ENCODE data around the gene YPEL1. TPM values are rescaled to one million over a fixed set of nuclear protein-coding genes. Genes with fewer than 3 reads are reported as not detected.
A peak's percentile ranks its signal among the peaks of the same experiment; 100 is the strongest.

YPEL1 gene
- total RNA-seq, 4 donors from 2014 or later = 1.5 to 5.1 (median 2.4) TPM

DNA sequence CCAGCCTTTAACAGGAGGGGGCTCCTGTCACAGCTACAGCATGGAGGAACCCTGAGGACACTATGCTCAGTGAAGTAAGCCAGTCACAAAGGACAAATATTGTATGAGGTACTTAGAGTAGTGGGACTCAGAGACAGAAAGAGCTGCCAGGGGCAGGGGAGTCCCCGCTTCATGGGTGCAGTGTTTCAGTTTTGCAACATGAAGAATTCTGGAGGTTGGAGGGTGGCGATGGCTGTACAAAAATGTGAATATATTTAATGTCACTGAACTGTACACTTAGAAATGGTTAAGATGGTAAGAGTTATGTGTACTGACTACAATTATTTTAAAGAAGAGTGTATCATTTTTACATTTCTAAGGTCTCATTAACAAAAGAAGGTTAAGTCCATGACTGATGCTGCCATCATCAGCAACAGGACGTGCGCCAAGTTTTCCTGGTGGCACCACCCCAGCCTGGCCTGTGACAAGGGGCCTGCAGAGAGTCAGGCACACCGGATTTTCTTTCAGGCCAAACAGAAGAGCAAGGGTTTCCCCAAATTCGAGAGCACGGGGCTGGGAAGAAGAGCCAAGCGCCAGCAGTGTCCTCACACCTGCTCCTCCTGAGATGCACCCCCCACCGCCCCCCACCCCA, 22.1 kb downstream of the YPEL1 start:
- no peak overlapping the region for H3K27ac ChIP-seq
- H3K4me1 ChIP-seq = peaks cover 12% of the 10 kb centered on the region
- DNase-seq (ENCODE audit: low spot score in 2 of 2) = no peak
- no peaks in the 10 kb centered on the region for H3K27me3 ChIP-seq
- no peaks in the 10 kb centered on the region for H3K36me3 ChIP-seq
- peak overlapping the region; percentile 25 for H3K4me3 ChIP-seq
- no peak for TF ChIP-seq POLR2A (IDR thresholded peaks at IDR 0.05)
- TF ChIP-seq POLR2AphosphoS5 (IDR thresholded peaks at IDR 0.05) = no peak
- TF ChIP-seq, protein P1, sequence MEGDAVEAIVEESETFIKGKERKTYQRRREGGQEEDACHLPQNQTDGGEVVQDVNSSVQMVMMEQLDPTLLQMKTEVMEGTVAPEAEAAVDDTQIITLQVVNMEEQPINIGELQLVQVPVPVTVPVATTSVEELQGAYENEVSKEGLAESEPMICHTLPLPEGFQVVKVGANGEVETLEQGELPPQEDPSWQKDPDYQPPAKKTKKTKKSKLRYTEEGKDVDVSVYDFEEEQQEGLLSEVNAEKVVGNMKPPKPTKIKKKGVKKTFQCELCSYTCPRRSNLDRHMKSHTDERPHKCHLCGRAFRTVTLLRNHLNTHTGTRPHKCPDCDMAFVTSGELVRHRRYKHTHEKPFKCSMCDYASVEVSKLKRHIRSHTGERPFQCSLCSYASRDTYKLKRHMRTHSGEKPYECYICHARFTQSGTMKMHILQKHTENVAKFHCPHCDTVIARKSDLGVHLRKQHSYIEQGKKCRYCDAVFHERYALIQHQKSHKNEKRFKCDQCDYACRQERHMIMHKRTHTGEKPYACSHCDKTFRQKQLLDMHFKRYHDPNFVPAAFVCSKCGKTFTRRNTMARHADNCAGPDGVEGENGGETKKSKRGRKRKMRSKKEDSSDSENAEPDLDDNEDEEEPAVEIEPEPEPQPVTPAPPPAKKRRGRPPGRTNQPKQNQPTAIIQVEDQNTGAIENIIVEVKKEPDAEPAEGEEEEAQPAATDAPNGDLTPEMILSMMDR (IDR thresholded peaks at IDR 0.05) = no peak
- TF ChIP-seq EP300 (IDR thresholded peaks at IDR 0.05) = no peak
- WGBS = 62% methylated on average over 9 of the region's 9 CpGs
- H3K9me3 ChIP-seq = no peaks in the 10 kb centered on the region

DNA sequence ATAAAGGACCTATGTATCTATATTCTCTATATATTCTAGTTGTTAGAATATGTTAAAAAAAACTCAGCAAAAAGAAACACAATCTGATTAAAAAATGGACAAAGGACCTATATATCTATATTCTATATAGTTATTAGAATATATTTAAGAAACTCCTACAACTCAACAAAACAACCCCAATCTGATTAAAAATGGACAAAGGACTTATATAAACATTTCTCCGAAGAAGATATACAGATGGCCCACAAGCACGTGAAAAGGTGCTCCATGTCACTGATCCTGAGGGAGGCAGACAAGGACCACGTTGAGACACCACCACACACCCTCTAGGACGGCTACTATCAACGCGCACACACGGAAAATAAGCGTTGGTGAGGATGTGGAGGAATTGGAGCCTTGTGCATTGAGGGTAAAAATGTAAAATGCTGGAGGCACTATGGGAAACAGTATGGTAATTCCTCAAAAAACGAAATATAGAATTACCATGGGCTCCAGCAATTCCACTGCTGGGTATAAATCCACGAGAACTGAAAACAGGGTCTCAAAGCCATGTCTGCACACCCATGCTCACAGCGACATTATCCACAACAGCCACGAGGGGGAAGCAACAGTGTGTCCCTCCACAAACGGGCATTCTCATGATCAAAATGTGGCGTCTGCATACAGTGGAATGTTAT, 22.7 kb downstream of the YPEL1 start:
- peak in 1 of 2 donors; percentile 85 for DNase-seq (ENCODE audit: low spot score in 2 of 2)
- H3K9me3 ChIP-seq = no peaks in the 10 kb centered on the region
- H3K27me3 ChIP-seq = no peaks in the 10 kb centered on the region
- peak overlapping the region; percentile 25 for H3K4me3 ChIP-seq
- no peaks in the 10 kb centered on the region for H3K36me3 ChIP-seq
- H3K27ac ChIP-seq = no peak overlapping the region
- no peak for TF ChIP-seq EP300 (IDR thresholded peaks at IDR 0.05)
- TF ChIP-seq, protein P1 (IDR thresholded peaks at IDR 0.05) = peak; percentile 68 to 87
- 12% methylated on average over 14 of the region's 14 CpGs for WGBS
- peaks cover 12% of the 10 kb centered on the region for H3K4me1 ChIP-seq

DNA sequence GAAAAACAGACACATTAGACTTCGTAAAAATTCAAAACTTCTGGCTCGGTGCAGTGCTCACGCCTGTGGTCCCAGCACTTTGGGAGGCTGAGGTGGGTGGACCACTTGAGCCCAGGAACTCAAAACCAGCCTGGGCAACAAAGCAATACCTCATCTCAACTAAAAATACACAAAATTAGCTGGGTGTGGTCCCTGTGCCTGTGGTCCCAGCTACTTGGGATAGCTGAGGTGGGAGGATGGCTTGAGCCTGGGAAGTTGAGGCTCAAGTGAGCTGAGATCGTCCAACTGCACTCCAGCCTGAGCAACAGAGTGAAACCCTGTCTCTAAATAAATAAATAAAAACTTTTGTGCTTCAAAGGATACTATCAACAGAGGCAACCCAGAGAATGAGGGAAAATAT, 23.7 kb downstream of the YPEL1 start:
- Histone ChIP-seq H3K27ac (no peak overlapping the region), H3K36me3 (no peaks in the 10 kb centered on the region), H3K9me3 (no peaks in the 10 kb centered on the region), H3K27me3 (no peaks in the 10 kb centered on the region), H3K4me3 (no peak overlapping the region), H3K4me1 (peaks cover 12% of the 10 kb centered on the region)
- DNase-seq (ENCODE audit: low spot score in 2 of 2) = no peak
- 76% methylated on average over 4 of the region's 4 CpGs for WGBS
- TF ChIP-seq, protein P1 (IDR thresholded peaks at IDR 0.05) = no peak
- TF ChIP-seq POLR2A (IDR thresholded peaks at IDR 0.05) (no peak), POLR2AphosphoS5 (IDR thresholded peaks at IDR 0.05) (no peak), EP300 (IDR thresholded peaks at IDR 0.05) (no peak)

DNA sequence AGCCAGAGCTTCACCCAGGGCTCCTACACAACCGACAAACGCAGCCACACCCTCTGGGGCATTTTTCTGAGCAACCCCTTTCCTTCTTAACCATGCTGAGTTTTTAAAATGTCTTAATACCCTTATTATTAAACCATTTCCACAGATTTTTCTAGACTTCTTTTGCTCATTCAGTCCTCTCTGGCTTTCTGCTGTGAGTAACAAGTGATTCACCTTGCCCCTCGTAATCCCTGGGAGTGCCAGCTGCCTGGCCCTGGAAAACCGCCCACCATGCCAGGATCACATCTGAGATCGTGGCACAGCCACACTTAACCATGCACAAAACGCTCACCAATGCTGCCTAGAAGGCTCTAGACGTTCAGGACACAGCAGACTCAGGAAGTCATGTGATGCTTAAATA, 25.4 kb downstream of the YPEL1 start:
- no peaks in the 10 kb centered on the region for H3K36me3 ChIP-seq
- H3K27me3 ChIP-seq = no peaks in the 10 kb centered on the region
- WGBS = 83% methylated on average over 7 of the region's 7 CpGs
- no peaks in the 10 kb centered on the region for H3K9me3 ChIP-seq
- no peak for DNase-seq (ENCODE audit: low spot score in 2 of 2)
- H3K27ac ChIP-seq = no peak overlapping the region
- peaks cover 12% of the 10 kb centered on the region for H3K4me1 ChIP-seq
- no peak overlapping the region for H3K4me3 ChIP-seq
- no peak for TF ChIP-seq EP300 (IDR thresholded peaks at IDR 0.05)
- TF ChIP-seq POLR2A (IDR thresholded peaks at IDR 0.05) = no peak
- TF ChIP-seq, protein P1 (IDR thresholded peaks at IDR 0.05) = no peak
- no peak for TF ChIP-seq POLR2AphosphoS5 (IDR thresholded peaks at IDR 0.05)

DNA sequence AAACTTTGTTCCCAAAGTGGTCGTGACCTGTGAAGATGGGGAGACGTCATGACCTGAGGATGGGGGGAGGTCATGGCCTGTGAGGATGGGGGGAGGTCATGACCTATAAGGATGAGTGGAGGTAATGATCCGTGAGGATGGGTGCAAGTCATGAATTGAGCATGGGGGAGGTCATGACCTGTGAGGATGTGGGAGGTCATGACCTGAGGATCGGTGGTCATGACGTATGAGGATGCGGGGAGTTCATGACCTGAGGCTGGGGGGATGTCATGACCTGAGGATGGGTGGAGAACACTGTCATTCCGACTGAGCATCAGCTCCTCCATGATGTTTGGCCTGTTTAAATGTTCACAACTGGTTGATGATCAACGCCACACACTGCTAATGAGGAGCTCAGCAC, 25.9 kb downstream of the YPEL1 start:
- TF ChIP-seq POLR2A (IDR thresholded peaks at IDR 0.05) = no peak
- no peak for TF ChIP-seq EP300 (IDR thresholded peaks at IDR 0.05)
- TF ChIP-seq POLR2AphosphoS5 (IDR thresholded peaks at IDR 0.05) = no peak
- TF ChIP-seq, protein P1 (IDR thresholded peaks at IDR 0.05) = no peak
- Histone ChIP-seq H3K36me3 (no peaks in the 10 kb centered on the region), H3K4me3 (no peak overlapping the region), H3K9me3 (no peaks in the 10 kb centered on the region), H3K4me1 (peaks cover 11% of the 10 kb centered on the region), H3K27me3 (no peaks in the 10 kb centered on the region), H3K27ac (no peak overlapping the region)
- DNase-seq (ENCODE audit: low spot score in 2 of 2) = no peak
- 84% methylated on average over 8 of the region's 8 CpGs for WGBS

Data from suprapubic skin (tissue), 4 donors.